Mesodermal cell (in vitro differentiated cells): ENCODE data around the gene ANO8.

ENCODE experiments used
- H3K27ac ChIP-seq: 2 replicates; pipeline ENCODE4 v1.7.0; 2013; ENCODE audit warnings: mild to moderate bottlenecking, low read depth, low read length, moderate library complexity; ENCODE audit not compliant: severe bottlenecking
- H3K36me3 ChIP-seq: 2 replicates; pipeline ENCODE4 v1.7.1; 2013; ENCODE audit warnings: mild to moderate bottlenecking, low read length, moderate library complexity; ENCODE audit not compliant: control insufficient read depth, insufficient read depth
- H3K4me1 ChIP-seq: one replicate; pipeline ENCODE4 v1.7.1; 2013; ENCODE audit warnings: mild to moderate bottlenecking, low read length; ENCODE audit not compliant: insufficient read depth, control insufficient read depth, poor library complexity, severe bottlenecking
- H3K4me3 ChIP-seq: 2 replicates; pipeline ENCODE4 v1.7.0; 2013; ENCODE audit warnings: low read length, control low read depth, mild to moderate bottlenecking; ENCODE audit not compliant: insufficient read depth, poor library complexity, severe bottlenecking; ENCODE audit errors: extremely low read depth
- H3K9me3 ChIP-seq: 2 replicates; pipeline ENCODE4 v1.7.1; 2013; ENCODE audit warnings: mild to moderate bottlenecking, low read length, moderate library complexity; ENCODE audit not compliant: control insufficient read depth
- WGBS, 2 experiments: methylation state at CpG; one replicate each; pipeline ENCODE4 v1.1.5; 2013; ENCODE audit warnings: missing lambda C conversion rate in 2 of 2; ENCODE audit not compliant: insufficient coverage in 2 of 2; 5-methylcytosine and 5-hydroxymethylcytosine counted together

Gene ANO8

DNA sequence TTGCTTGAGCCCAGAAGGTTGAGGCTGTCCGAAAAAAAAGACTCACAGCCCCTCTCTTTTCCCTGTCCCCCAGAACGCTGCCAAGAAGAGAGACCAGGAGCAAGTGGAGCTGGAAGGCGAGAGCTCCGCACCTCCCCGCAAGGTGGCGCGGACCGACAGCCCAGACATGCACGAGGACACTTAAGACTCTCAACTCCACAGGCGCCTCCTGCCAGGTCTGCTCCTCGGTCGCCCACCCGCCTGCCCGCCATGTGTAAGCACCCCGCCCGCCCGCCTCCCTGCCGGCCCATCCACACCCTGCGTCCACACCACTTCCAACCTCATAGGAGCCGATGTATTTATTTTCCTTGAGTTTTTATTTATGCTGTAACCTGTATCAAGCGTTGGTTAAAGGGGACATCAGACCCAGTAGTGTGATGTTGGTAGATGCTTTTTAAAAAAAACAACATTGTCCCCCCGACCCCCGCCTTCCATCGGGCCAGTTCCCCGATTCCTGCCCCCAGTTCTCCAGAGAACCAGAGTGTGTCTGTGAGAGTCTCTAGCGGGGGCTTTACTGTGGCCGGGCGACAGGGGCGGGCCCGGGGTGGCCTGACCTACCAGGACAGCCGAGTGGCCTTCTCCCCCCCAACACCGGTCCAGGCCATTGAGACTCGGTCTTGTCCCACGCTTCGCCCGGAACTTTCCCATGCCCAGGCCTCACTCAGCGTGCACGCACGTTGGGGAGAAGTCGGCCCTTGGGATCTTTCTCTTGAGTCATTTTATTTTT is 15.0 kb downstream of the ANO8 start:
- no peak overlapping the region for H3K4me3 ChIP-seq
- WGBS, 2 experiments = 94 to 95% methylated on average over 26 to 30 of the region's 40 CpGs
- H3K4me1 ChIP-seq = no peaks in the 10 kb centered on the region
- H3K27ac ChIP-seq = no peak overlapping the region
- H3K9me3 ChIP-seq = no peaks in the 10 kb centered on the region
- H3K36me3 ChIP-seq = peaks cover 63% of the 10 kb centered on the region

GRCh38 chr19:17318966-17319365 is 15.7 kb downstream of the ANO8 start:
- 93 to 100% methylated on average over 1 to 3 of the region's 6 CpGs for WGBS, 2 experiments
- Histone ChIP-seq H3K4me3 (no peak overlapping the region), H3K36me3 (peaks cover 70% of the 10 kb centered on the region)

DNA sequence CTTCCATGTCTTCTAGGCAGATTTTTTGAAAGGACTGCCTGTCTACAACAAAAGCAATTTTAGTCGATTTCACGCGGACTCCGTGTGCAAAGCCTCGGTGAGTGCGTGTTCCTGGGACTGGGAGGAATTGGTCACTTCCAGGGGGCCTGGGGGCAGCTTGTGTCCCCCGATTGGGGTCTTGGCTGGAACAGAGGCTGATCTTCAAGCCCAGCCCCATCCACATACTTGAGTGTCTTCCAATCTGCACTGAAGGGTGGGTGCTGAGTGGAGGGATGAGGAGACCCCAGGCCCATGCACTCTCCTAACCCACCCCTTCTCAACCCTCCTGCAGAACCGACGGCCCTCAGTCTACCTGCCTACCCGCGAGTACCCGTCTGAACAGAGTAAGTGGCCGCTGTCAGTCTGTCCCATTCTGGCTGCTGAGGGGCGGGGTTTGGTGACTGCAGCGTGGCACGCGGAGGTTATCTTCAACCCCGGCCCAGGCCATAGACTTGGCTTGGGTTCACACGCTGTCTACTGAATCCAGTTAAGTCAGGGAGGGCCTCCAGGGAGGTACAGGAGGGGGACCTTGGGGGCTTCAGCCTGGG is 20.6 kb downstream of the ANO8 start:
- no peaks in the 10 kb centered on the region for H3K9me3 ChIP-seq
- peaks cover 66% of the 10 kb centered on the region for H3K36me3 ChIP-seq
- peaks cover 20% of the 10 kb centered on the region for H3K4me1 ChIP-seq
- WGBS, 2 experiments = 98% methylated on average over 14 to 18 of the region's 19 CpGs
- H3K27ac ChIP-seq = no peak overlapping the region
- no peak overlapping the region for H3K4me3 ChIP-seq

More at GRCh38 chr19:17318966-17319365, 15.7 kb downstream of the ANO8 start:
- Histone ChIP-seq H3K4me1 (no peaks in the 10 kb centered on the region), H3K27ac (no peak overlapping the region), H3K9me3 (no peaks in the 10 kb centered on the region)

GRCh38 chr19:17312189-17313113 is 22.2 kb downstream of the ANO8 start:
- H3K4me3 ChIP-seq = no peak overlapping the region
- WGBS, 2 experiments = 93% methylated on average over 17 to 19 of the region's 20 CpGs
- no peaks in the 10 kb centered on the region for H3K9me3 ChIP-seq
- peaks cover 54% of the 10 kb centered on the region for H3K36me3 ChIP-seq
- peaks cover 22% of the 10 kb centered on the region for H3K4me1 ChIP-seq
- H3K27ac ChIP-seq = no peak overlapping the region

DNA sequence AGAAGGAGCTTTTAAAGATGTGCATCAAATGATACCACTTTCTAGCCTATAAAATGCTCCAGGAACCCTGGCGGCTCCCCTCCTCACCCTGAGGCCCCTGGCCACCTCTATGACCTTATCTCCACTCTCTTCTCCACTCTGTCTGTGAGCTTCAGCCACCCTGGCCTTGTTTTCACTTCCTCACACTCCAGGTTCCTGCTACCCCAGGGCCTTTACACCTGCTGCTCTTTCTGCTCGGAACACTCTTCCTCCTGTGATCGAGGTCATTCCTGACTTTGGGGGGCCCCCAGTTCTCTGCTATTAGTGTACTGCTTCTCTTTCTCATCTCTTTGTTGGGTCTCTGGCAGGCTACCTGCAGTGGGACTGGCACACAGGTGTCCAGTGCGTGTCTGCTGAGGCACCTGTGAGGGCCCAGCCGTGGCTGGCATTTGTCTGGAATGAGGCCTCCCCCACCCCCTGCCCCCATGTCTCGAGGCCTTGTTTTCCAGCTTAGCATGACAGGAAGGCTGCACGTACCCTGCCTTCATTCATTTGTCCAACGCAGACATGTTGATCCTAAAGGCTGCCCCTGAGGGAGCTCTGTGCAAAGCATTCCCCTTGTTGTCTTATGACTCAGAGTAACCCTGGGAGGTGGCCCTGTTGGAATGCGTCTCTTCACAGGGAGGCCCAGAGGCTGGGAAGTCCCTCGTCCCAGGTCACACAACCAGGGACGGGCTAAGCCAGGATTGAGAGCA is 23.0 kb downstream of the ANO8 start:
- Histone ChIP-seq H3K36me3 (peaks cover 47% of the 10 kb centered on the region), H3K27ac (peak overlapping the region; percentile 33), H3K4me3 (no peak overlapping the region), H3K9me3 (no peaks in the 10 kb centered on the region), H3K4me1 (peaks cover 22% of the 10 kb centered on the region)
- 85 to 89% methylated on average over 10 to 11 of the region's 11 CpGs for WGBS, 2 experiments

DNA sequence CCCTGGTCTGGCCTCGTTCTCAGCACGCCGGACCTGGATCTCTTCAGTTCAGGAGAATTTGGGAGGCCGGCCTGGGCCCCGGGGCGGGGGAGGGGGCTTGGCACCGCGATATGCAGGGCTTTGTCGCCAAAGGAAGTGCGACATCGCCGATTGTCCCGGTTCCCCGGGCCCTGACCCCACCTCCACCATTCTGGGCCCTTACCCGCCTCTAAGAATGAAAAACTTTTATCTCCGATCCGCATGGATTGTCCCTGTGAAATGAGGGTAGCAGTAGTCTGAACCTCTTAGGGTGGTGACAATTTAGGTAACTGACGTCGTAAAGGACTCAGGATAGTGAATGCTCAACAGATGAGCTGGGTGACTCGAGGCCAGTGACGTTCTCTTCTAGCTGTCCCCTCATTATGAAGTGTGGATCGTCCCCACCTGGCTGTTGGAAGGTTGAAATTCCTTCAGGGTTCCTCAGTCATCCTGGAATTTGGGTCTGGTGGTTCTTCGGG is 24.6 kb downstream of the ANO8 start:
- 4 to 5% methylated on average over 11 to 14 of the region's 23 CpGs for WGBS, 2 experiments
- H3K36me3 ChIP-seq = peaks cover 33% of the 10 kb centered on the region
- H3K9me3 ChIP-seq = no peaks in the 10 kb centered on the region
- peak overlapping the region; percentile 72 for H3K27ac ChIP-seq
- H3K4me1 ChIP-seq = peaks cover 25% of the 10 kb centered on the region
- peak overlapping the region; percentile 97 for H3K4me3 ChIP-seq

DNA sequence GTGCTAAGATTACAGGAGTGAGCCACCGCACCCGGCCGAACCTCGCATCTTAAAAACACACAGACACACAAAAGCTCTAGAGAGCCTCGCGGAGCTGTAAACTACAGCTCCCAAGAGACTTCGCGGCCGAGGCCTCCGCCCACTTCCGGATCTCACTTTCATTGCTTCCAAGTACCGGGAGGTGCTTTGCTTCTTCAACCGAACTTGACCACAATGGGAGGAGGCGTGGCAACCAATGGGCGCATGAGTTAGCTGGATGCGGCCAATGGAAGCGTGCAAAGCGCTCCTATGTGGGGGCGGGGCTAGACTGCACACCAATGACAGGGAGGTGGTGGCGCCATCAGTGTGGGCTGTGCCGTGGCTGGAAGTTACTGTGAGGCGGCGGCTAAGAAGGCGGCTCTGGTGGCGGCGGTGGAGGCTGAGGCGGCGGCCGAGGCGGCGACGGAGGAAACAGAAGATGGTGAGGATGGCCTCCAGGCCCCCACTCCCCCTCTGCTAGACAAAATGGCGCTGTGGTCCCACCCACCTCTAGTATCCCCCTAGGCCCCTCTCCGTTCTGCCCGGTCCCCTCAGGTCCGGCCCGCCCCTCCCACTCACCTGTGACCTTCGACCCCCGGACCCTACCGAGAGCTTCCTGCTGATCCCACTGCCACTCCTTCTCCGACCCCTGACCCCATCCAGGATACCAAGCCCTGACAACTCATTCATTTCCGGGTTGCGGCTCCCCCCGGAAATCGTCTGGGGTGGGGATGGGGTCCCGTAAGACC is 25.3 kb downstream of the ANO8 start, which contains the start of gene DDA1:
DDA1 (plus strand) TSS at position 366 of the 767 bp plus-strand sequence; CDS start at position 458, 92 bp downstream.
- peak within 1 kb of the TSS; percentile 72 for H3K27ac ChIP-seq
- peaks cover 25% of the 10 kb centered on the region for H3K4me1 ChIP-seq
- peaks cover 27% of the 10 kb centered on the region for H3K36me3 ChIP-seq
- 0 to 1% methylated on average over 39 to 42 of the region's 46 CpGs for WGBS, 2 experiments
- H3K9me3 ChIP-seq = no peaks in the 10 kb centered on the region
- H3K4me3 ChIP-seq = peak within 1 kb of the TSS; percentile 97

DNA sequence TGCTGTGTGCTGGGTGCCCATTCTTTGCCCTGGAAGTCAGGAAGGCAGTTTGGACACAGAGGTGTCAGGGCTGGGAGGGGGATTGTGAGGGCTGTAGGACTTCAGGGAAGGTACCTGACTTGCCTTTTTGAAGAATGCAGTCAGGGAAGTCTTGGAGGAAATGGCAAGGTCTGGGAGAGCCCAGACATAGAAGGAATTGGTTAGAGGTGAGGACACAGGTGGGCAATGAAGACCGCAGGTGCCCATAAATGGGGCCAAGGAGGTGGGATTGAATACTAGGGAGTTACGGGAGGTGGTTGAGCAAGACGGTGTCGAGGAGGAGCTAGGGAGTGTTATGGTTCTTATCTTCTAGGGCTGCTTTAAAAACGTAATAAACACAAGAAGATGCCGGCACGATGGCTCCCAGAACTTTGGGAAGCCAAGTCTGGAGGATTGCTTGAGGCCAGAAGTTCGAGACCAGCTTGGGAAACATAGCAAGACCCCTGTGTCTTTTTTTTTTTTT is 26.7 kb downstream of the ANO8 start:
- Histone ChIP-seq H3K27ac (no peak overlapping the region), H3K4me3 (no peak overlapping the region), H3K4me1 (peaks cover 26% of the 10 kb centered on the region), H3K36me3 (peaks cover 13% of the 10 kb centered on the region), H3K9me3 (no peaks in the 10 kb centered on the region)
- 95 to 100% methylated on average over 6 to 7 of the region's 8 CpGs for WGBS, 2 experiments

GRCh38 chr19:17306285-17306714 is 28.4 kb downstream of the ANO8 start:
- H3K4me3 ChIP-seq = peak overlapping the region; percentile 76
- H3K4me1 ChIP-seq = peaks cover 11% of the 10 kb centered on the region
- H3K27ac ChIP-seq = peak overlapping the region; percentile 72
- H3K9me3 ChIP-seq = no peaks in the 10 kb centered on the region
- H3K36me3 ChIP-seq = peaks cover 14% of the 10 kb centered on the region
- 4 to 5% methylated on average over 23 to 24 of the region's 28 CpGs for WGBS, 2 experiments
